Activated T-cell treated with anti-CD3 and anti-CD28 coated beads, Interleukin-2, amount 50 U/mL, for 72 hours (primary cell): ENCODE data around the gene CRB1. TPM values are rescaled to one million over a fixed set of nuclear protein-coding genes. Genes with fewer than 3 reads are reported as not detected.
"Not testable (repeated sequence)": the region's sequence is repeated elsewhere in the genome, so short reads cannot be mapped to it uniquely, and the experiment has no call there.

Experiments used
- ATAC-seq, 2 donors: fragments of 150-1000 bp; cut with Tn5 transposase; replicated peaks in 1 of 2; 2 replicates each; pipeline ENCODE4 v1.10.0; 2021; ENCODE audit warnings: moderate library complexity in 2 of 2, mild to moderate bottlenecking in 1 of 2
- DNase-seq, 2 donors: peaks; one replicate each; pipeline ENCODE4 v3.0.0; 2021 to 2022; ENCODE audit warnings: mixed read lengths in 1 of 2
- H3K27ac Mint-ChIP-seq: one replicate; pipeline ENCODE4 v1.8.0; 2022; ENCODE audit warnings: mild to moderate bottlenecking, moderate library complexity, mixed read lengths
- H3K27me3 Mint-ChIP-seq: one replicate; pipeline ENCODE4 v1.8.0; 2022; ENCODE audit warnings: low read depth, mixed read lengths
- H3K36me3 Mint-ChIP-seq, 2 donors: one replicate each; pipeline ENCODE4 v1.8.0; 2022; ENCODE audit warnings: mixed read lengths in 2 of 2, mild to moderate bottlenecking in 1 of 2; ENCODE audit not compliant: insufficient read depth in 2 of 2
- H3K4me1 Mint-ChIP-seq: one replicate; pipeline ENCODE4 v1.8.0; 2022; ENCODE audit warnings: low read depth, mixed read lengths
- H3K4me3 Mint-ChIP-seq, 2 donors: one replicate each; pipeline ENCODE4 v1.8.0; 2022; ENCODE audit warnings: mild to moderate bottlenecking in 2 of 2, mixed read lengths in 2 of 2, moderate library complexity in 2 of 2
- H3K9me3 Mint-ChIP-seq, 2 donors: one replicate each; pipeline ENCODE4 v1.8.0; 2022; ENCODE audit warnings: mixed read lengths in 2 of 2
- total RNA-seq, 2 donors: library from RNA; stranded (reverse); gene quantifications; one replicate each; pipeline ENCODE4 v1.2.3, GENCODE V29; 2022

The CRB1 gene
- total RNA-seq, 2 donors from 2014 or later: 0.48 TPM; not detected in 1

DNA sequence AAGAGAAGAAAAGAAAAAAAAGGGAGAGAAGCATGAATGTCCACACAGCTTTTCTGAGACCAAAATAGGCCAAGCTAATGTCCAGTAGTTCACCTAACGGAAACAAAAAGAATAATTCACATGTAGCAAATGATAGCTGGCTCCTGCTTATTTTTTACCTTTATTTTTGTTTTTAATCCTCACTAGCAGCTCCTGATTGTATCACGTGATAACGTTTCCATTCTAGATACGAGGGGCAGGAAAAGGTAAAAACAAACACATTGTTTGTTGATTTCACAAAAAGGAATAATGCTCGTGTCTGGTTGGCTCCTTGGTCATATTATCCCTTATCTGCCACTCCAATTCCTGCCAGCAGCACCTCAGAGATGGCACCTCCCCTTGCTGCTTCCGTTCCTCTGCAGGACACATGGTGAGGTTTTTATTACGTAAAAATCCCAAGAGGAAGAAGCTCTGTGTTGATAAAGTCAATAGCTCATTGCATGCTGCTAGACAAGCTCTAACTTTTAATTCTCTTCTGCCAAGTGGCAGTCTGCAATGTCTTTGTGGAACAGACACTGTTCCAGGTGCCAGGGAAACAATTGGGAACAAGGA is 201.7 kb downstream of the CRB1 start:
- ATAC-seq (no peak), DNase-seq (no peak)
- H3K27ac Mint-ChIP-seq: no peak overlapping the region
- H3K4me3 Mint-ChIP-seq: no peak overlapping the region
- no peaks in the 10 kb centered on the region for H3K27me3 Mint-ChIP-seq
- no peaks in the 10 kb centered on the region for H3K36me3 Mint-ChIP-seq
- H3K4me1 Mint-ChIP-seq: no peaks in the 10 kb centered on the region
- no peaks in the 10 kb centered on the region for H3K9me3 Mint-ChIP-seq

DNA sequence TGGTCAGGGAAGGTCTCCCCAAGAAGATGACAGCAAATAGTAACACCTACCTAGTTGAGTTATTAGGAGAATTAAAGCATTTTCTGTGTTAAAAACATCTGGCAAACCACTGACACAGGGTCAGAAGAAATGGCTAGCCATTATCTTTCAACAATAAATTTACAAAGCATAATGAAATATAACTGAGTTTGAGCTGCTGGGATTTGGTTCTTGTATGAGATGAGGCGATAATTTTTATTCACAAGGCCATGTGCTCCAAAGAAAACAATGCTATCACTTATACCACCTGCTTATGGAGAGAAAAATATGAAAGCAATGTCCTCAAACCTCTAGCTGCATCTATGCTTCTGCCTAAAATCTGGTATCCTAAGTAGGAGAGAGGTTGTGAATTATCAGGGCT is 202.3 kb downstream of the CRB1 start:
- Mint-ChIP-seq H3K4me3 (no peak overlapping the region), H3K9me3 (no peaks in the 10 kb centered on the region), H3K27me3 (no peaks in the 10 kb centered on the region), H3K4me1 (no peaks in the 10 kb centered on the region), H3K27ac (no peak overlapping the region), H3K36me3 (no peaks in the 10 kb centered on the region)
- ATAC-seq: no peak
- no peak for DNase-seq

DNA sequence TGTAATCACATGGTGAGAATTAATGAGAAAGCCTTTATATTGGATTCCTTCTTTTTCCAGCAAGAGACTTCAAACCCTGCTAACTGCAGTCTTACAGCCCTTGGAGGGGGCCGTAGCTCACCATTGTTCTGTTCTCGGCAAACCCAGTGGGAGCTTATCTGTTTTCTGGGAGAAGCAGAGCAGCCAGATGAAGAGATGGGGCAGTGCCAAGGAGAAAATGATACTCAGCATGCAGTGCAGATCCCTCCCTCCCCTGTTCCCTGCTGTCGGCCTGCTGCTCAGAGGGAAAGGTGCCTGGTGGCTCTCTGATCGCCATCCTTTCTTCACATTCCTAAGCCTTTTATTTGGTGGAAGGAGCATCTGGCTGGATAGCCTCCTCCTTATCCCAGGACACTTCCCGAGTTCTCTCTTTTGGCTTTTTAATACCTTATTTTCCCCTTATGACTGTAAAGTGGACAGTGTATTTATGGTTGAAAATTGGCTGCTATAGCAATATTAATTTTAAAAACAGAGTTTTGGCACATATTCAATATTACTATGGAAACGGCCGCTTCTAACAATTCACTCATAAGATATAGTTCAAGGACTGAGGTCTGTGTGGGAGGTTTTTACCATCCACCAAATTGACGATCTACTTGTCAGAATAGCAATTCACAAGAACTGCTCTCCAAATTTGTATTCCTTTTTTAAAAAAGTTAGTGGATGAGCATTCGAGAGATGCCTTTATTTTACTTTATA is 203.4 kb downstream of the CRB1 start:
- H3K9me3 Mint-ChIP-seq: no peaks in the 10 kb centered on the region
- ATAC-seq: no peak
- no peaks in the 10 kb centered on the region for H3K36me3 Mint-ChIP-seq
- no peak for DNase-seq
- H3K27me3 Mint-ChIP-seq: no peaks in the 10 kb centered on the region
- H3K27ac Mint-ChIP-seq: no peak overlapping the region
- no peaks in the 10 kb centered on the region for H3K4me1 Mint-ChIP-seq
- no peak overlapping the region for H3K4me3 Mint-ChIP-seq

GRCh38 chr1:197472141-197472540 is 204.1 kb downstream of the CRB1 start:
- no peaks in the 10 kb centered on the region for H3K27me3 Mint-ChIP-seq
- no peak for DNase-seq
- H3K27ac Mint-ChIP-seq: no peak overlapping the region
- no peak overlapping the region for H3K4me3 Mint-ChIP-seq
- H3K4me1 Mint-ChIP-seq: no peaks in the 10 kb centered on the region
- ATAC-seq: no peak
- H3K9me3 Mint-ChIP-seq: no peaks in the 10 kb centered on the region
- H3K36me3 Mint-ChIP-seq: no peaks in the 10 kb centered on the region

DNA sequence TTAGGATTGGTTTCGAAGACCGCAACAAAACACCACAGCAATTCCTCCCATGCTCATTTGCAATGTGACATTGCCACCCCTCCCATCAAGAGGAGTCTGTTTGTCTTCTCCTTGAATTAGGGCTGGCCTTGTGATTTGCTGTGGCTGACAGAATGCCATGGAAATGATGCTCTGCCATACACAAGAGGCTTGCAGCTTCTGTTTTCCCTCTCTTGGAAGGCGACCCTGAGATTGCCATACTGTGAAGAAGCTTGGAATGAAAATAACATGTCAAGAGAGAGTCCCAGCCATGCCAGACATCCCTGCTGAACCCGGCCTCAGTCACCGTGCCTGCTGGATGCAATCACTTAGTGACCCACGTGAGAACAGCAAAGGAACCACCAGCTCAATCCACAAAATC is 212.4 kb downstream of the CRB1 start:
- no peak overlapping the region for H3K4me3 Mint-ChIP-seq
- ATAC-seq: no peak
- DNase-seq: no peak
- no peaks in the 10 kb centered on the region for H3K36me3 Mint-ChIP-seq
- H3K9me3 Mint-ChIP-seq: no peaks in the 10 kb centered on the region
- peaks cover 14% of the 10 kb centered on the region for H3K4me1 Mint-ChIP-seq
- no peak overlapping the region for H3K27ac Mint-ChIP-seq
- H3K27me3 Mint-ChIP-seq: no peaks in the 10 kb centered on the region

- Mint-ChIP-seq H3K4me3 (peak overlapping the region; percentile 40 to 58), H3K27me3 (no peaks in the 10 kb centered on the region), H3K9me3 (no peaks in the 10 kb centered on the region), H3K27ac (no peak overlapping the region), H3K4me1 (peaks cover 14% of the 10 kb centered on the region), H3K36me3 (no peaks in the 10 kb centered on the region)
- DNase-seq (peak; percentile 21 to 31), ATAC-seq (peak; percentile 94 to 98)
Observed at GRCh38 chr1:197481101-197481500, 213.0 kb downstream of the CRB1 start.

DNA sequence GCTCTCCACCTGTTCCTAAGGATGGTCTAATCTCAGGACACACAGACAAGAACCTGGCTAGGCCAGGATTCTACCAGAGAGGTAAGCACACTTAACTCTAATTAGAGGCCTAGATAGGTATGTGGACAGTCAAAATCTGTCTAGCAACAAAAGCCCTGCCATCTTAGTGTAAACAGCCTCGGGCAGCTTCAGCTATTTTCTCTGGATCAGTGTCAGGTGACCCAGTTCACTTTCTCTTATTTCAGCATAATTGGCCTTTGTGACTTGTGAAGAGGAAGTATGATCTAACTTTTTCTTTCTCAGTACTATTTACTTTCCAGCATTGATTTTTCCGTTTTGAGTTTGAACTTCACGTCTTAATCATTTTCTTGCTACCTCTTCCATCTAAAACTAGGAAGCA is 217.7 kb downstream of the CRB1 start:
- Mint-ChIP-seq H3K4me3 (no peak overlapping the region), H3K4me1 (peaks cover 14% of the 10 kb centered on the region), H3K36me3 (no peaks in the 10 kb centered on the region), H3K27me3 (no peaks in the 10 kb centered on the region), H3K9me3 (peaks cover 0 to 2% of the 10 kb centered on the region in 2 donors), H3K27ac (no peak overlapping the region)
- ATAC-seq (no peak), DNase-seq (no peak)

GRCh38 chr1:197486946-197487345 is 218.9 kb downstream of the CRB1 start:
- Mint-ChIP-seq H3K27ac (no peak overlapping the region), H3K4me1 (peaks cover 2% of the 10 kb centered on the region), H3K36me3 (no peaks in the 10 kb centered on the region), H3K27me3 (no peaks in the 10 kb centered on the region), H3K9me3 (peaks cover 0 to 2% of the 10 kb centered on the region in 2 donors), H3K4me3 (no peak overlapping the region)
- DNase-seq (no peak), ATAC-seq (no peak)

GRCh38 chr1:197491505-197491904 is 223.5 kb downstream of the CRB1 start:
- H3K9me3 Mint-ChIP-seq, DNase-seq, ATAC-seq, H3K36me3 Mint-ChIP-seq, H3K27ac Mint-ChIP-seq, H3K4me1 Mint-ChIP-seq, H3K27me3 Mint-ChIP-seq, H3K4me3 Mint-ChIP-seq: not testable (repeated sequence)

GRCh38 chr1:197496722-197497121 is 228.7 kb downstream of the CRB1 start:
- no peak overlapping the region for H3K4me3 Mint-ChIP-seq
- H3K4me1 Mint-ChIP-seq: no peaks in the 10 kb centered on the region
- H3K9me3 Mint-ChIP-seq: no peaks in the 10 kb centered on the region
- DNase-seq: no peak
- no peak overlapping the region for H3K27ac Mint-ChIP-seq
- H3K27me3 Mint-ChIP-seq: no peaks in the 10 kb centered on the region
- ATAC-seq: no peak
- H3K36me3 Mint-ChIP-seq: no peaks in the 10 kb centered on the region

DNA sequence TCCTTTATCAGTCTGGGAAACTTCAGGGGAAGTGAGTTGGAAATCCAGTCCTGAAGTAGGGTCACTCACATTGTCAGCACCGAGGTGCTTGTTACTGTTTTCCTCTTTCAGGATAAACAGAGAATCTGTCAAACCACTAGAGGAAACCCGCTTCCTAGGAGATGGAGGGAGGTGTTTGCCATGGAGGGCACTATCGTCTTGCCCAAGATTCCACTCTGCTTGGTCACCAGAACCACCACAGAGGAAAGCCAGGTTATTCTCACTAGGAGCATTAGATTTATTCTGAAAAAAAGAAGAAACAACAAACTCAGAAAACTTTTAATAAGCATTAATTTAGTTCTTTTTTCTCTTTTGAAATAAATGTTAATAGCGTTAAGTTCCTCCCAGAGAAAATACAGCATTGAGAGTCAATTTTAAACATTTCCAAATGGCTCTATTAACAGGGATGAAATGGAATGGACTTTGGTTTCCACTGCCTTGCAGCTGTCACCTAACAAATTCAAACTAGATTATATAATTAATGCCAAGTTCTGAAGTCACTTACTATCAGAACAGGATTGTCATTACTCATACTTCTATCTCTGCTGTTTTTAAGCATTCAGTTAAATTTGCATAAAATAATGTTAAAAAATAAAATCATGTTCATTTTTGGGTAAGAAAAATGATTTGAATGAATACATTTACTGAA is 242.8 kb downstream of the CRB1 start:
- no peaks in the 10 kb centered on the region for H3K4me1 Mint-ChIP-seq
- H3K27me3 Mint-ChIP-seq: no peaks in the 10 kb centered on the region
- no peak overlapping the region for H3K4me3 Mint-ChIP-seq
- ATAC-seq (no peak), DNase-seq (no peak)
- H3K27ac Mint-ChIP-seq: no peak overlapping the region
- H3K9me3 Mint-ChIP-seq: no peaks in the 10 kb centered on the region
- peaks cover 0 to 1% of the 10 kb centered on the region in 2 donors for H3K36me3 Mint-ChIP-seq

GRCh38 chr1:197515421-197515820 is 247.4 kb downstream of the CRB1 start:
- H3K36me3 Mint-ChIP-seq: peaks cover 0 to 1% of the 10 kb centered on the region in 2 donors
- ATAC-seq (no peak), DNase-seq (no peak)
- no peaks in the 10 kb centered on the region for H3K4me1 Mint-ChIP-seq
- H3K4me3 Mint-ChIP-seq: no peak overlapping the region
- H3K27ac Mint-ChIP-seq: no peak overlapping the region
- no peaks in the 10 kb centered on the region for H3K27me3 Mint-ChIP-seq
- H3K9me3 Mint-ChIP-seq: no peaks in the 10 kb centered on the region

DNA sequence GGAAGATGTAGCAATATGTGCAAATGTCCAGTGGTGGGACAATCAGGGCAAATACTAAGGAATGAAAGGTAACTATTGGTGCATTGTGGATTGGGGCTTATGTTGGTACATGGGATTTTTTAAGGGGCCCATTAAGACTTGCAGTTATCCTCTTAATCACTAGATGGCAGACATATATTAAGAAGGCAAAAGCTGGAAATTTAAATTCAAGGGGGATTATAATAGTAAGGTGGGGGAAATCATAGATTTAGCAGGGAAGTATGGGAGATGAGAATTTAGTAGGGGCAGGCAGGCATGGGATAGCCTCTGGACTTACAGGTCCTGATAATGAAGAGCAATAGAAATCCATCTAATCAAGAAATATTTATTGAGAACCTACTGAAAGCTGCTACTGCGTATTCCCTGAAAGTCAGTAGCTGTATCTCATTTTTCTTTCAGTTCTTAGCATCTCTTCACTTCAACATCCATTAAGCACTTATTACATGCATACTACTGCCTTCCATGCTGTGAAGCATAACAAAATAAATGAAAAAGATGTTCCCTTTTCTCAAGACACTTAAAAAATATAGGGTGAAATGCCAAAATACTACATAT is 251.8 kb downstream of the CRB1 start:
- no peak for ATAC-seq
- H3K4me1 Mint-ChIP-seq: no peaks in the 10 kb centered on the region
- no peak overlapping the region for H3K27ac Mint-ChIP-seq
- no peak overlapping the region for H3K4me3 Mint-ChIP-seq
- H3K27me3 Mint-ChIP-seq: no peaks in the 10 kb centered on the region
- no peaks in the 10 kb centered on the region for H3K9me3 Mint-ChIP-seq
- H3K36me3 Mint-ChIP-seq: no peaks in the 10 kb centered on the region
- no peak for DNase-seq
